A673 (cell line): Measurements from ENCODE around the gene HERC5.
A peak's percentile ranks its signal among the peaks of the same experiment; 100 is the strongest.

ENCODE experiments used
- CTCF ChIP-seq: fragments of 300-800, 200-600 bp; sonication (generic); conservative IDR thresholded peaks from 2 replicates; pipeline ENCODE4 v1.5.1; 2017; ENCODE audit warnings: low read depth, mild to moderate bottlenecking, antibody characterized with exemption, low read length, moderate library complexity, mixed read lengths
- EZH2 ChIP-seq: fragments of 200-600 bp; sonication (generic); IDR thresholded peaks from 2 replicates; pipeline ENCODE4 v1.6.1; 2017; ENCODE audit warnings: borderline replicate concordance, low read depth, mild to moderate bottlenecking, mixed read lengths, antibody characterized with exemption, low read length; ENCODE audit not compliant: poor library complexity, severe bottlenecking

- TF ChIP-seq CTCF (peak; percentile 53), EZH2 (no peak)
Observed at GRCh38 chr4:88456670-88457306, at the start of gene HERC5.
